ENCODE data around the gene HSD17B14.

DNA sequence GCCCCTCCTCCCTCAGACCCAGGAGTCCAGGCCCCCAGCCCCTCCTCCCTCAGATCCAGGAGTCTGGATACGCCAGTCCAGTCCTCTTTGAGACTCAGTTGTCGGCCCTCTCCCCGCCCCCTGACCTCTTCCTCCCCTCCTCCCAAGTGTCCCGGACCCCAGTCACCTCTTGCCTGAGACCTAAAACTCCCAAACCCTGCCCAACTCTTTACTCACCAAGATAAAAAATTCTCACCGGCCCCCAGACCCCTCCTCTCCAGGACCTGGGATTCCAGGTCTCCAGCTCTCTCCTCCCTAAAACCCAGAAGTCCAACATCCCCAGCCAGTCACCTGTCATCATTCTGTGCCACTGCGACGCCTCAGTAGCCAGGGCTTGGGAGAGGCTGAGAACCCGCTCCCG, 1.4 kb upstream of the HSD17B14 start:
- TF ChIP-seq POLR2A (IDR thresholded peaks at IDR 0.05; ENCODE audit: low read depth, low read length), result no peak
- no peak for TF ChIP-seq TAF1 (IDR thresholded peaks at IDR 0.05; ENCODE audit: borderline replicate concordance, low read depth, low read length)
- TF ChIP-seq POLR2AphosphoS5 (IDR thresholded peaks at IDR 0.05; ENCODE audit: low read depth, low read length), result no peak

Data from GM12892 (cell line).